ENCODE results near the gene PRKAR2B. TPM values are rescaled to one million over a fixed set of nuclear protein-coding genes. Genes with fewer than 3 reads are reported as not detected.

PRKAR2B gene
- total RNA-seq, 1 donor from 2014 or later = 7.9 TPM

DNA sequence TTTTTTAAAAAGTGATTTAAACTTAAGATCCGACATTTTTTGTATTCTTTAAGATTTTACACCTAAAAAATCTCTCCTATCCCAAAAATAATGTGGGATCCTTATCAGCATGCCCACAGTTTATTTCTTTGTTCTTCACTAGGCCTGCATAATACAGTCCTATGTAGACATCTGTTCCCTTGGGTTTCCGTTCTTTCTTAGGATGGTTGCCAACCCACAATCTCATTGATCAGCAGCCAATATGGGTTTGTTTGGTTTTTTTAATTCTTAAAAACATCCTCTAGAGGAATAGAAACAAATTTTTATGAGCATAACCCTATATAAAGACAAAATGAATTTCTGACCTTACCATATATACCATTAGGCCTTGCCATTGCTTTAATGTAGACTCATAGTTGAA, 115.9 kb downstream of the PRKAR2B start:
- H3K27me3 ChIP-seq = no peaks in the 10 kb centered on the region
- no peaks in the 10 kb centered on the region for H3K4me1 ChIP-seq
- H3K4me3 ChIP-seq = no peak overlapping the region
- intact Hi-C loops (cut with DNase I) = no loop called here
- H3K36me3 ChIP-seq = no peaks in the 10 kb centered on the region
- TF ChIP-seq, protein P1, sequence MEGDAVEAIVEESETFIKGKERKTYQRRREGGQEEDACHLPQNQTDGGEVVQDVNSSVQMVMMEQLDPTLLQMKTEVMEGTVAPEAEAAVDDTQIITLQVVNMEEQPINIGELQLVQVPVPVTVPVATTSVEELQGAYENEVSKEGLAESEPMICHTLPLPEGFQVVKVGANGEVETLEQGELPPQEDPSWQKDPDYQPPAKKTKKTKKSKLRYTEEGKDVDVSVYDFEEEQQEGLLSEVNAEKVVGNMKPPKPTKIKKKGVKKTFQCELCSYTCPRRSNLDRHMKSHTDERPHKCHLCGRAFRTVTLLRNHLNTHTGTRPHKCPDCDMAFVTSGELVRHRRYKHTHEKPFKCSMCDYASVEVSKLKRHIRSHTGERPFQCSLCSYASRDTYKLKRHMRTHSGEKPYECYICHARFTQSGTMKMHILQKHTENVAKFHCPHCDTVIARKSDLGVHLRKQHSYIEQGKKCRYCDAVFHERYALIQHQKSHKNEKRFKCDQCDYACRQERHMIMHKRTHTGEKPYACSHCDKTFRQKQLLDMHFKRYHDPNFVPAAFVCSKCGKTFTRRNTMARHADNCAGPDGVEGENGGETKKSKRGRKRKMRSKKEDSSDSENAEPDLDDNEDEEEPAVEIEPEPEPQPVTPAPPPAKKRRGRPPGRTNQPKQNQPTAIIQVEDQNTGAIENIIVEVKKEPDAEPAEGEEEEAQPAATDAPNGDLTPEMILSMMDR (IDR thresholded peaks at IDR 0.05) = no peak
- no peak overlapping the region for H3K27ac ChIP-seq
- no peaks in the 10 kb centered on the region for H3K9me3 ChIP-seq
- ATAC-seq = no peak
- no peak for DNase-seq

- ATAC-seq (no peak), DNase-seq (no peak)
- H3K4me3 ChIP-seq = no peak overlapping the region
Observed at GRCh38 chr7:107161415-107161814, 116.9 kb downstream of the PRKAR2B start.

GRCh38 chr7:107162475-107162874, 118.0 kb downstream of the PRKAR2B start:
- H3K27ac ChIP-seq = no peak overlapping the region
- intact Hi-C loops (cut with DNase I) = no loop called here
- no peak overlapping the region for H3K4me3 ChIP-seq
- H3K4me1 ChIP-seq = no peaks in the 10 kb centered on the region
- no peaks in the 10 kb centered on the region for H3K9me3 ChIP-seq
- H3K36me3 ChIP-seq = no peaks in the 10 kb centered on the region
- no peaks in the 10 kb centered on the region for H3K27me3 ChIP-seq
- no peak for DNase-seq
- TF ChIP-seq, protein P1 (IDR thresholded peaks at IDR 0.05) = no peak
- ATAC-seq = no peak

More at GRCh38 chr7:107161415-107161814, 116.9 kb downstream of the PRKAR2B start:
- Histone ChIP-seq H3K27ac (no peak overlapping the region), H3K4me1 (no peaks in the 10 kb centered on the region), H3K36me3 (no peaks in the 10 kb centered on the region), H3K27me3 (no peaks in the 10 kb centered on the region), H3K9me3 (no peaks in the 10 kb centered on the region)
- intact Hi-C loops (cut with DNase I) = no loop called here
- TF ChIP-seq, protein P1 (IDR thresholded peaks at IDR 0.05) = no peak

DNA sequence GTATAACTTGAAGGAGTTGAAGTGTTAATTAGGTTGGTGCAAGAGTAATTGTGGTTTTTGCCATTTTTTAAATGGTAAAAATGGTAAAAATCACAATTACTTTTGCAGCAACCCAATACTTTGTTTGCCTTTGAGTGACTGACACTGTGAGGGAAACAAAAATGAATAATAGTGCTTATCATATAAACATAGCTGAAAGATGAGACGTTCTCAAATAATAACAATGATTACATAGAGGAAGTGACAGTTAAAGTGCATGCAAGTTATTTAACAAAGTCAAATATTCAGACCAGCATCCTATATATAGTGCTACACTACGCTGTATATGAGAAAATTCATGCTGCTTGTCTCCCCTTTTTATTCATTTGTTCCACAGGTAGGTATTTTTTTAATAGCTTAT, 119.6 kb downstream of the PRKAR2B start:
- H3K27ac ChIP-seq = no peak overlapping the region
- DNase-seq (no peak), ATAC-seq (no peak)
- no peaks in the 10 kb centered on the region for H3K27me3 ChIP-seq
- no peak overlapping the region for H3K4me3 ChIP-seq
- H3K4me1 ChIP-seq = no peaks in the 10 kb centered on the region
- intact Hi-C loops (cut with DNase I) = no loop called here
- TF ChIP-seq, protein P1 (IDR thresholded peaks at IDR 0.05) = no peak
- H3K36me3 ChIP-seq = no peaks in the 10 kb centered on the region
- H3K9me3 ChIP-seq = no peaks in the 10 kb centered on the region

DNA sequence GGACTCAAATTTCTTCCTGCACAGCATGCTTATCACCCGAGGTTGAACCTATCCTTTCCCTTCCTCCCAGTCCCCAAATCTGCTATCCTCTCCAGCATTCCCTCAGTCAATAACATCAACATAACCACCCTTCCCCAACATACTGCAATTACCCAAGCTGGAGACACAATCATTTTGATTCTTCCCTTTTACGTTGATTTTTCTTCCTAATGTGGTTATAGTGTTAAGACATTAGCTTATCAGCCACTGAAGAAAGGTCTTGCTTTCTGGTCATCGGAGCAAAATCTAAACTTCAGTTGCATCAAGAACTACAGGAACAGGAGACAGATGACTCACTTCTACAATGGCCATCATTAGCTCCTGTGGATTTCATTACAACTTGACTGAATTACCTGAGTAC, 120.8 kb downstream of the PRKAR2B start:
- Histone ChIP-seq H3K27me3 (no peaks in the 10 kb centered on the region), H3K27ac (no peak overlapping the region), H3K9me3 (no peaks in the 10 kb centered on the region), H3K36me3 (no peaks in the 10 kb centered on the region), H3K4me1 (peaks cover under 1% of the 10 kb centered on the region), H3K4me3 (no peak overlapping the region)
- no peak for DNase-seq
- no peak for ATAC-seq
- intact Hi-C loops (cut with DNase I) = no loop called here
- TF ChIP-seq, protein P1 (IDR thresholded peaks at IDR 0.05) = no peak

Measured in upper lobe of right lung (tissue), 1 donor.